Myometrial cell (primary cell): ENCODE measurements around the gene ZBTB49. TPM values are rescaled to one million over a fixed set of nuclear protein-coding genes. Genes with fewer than 3 reads are reported as not detected.

Experiments used
- total RNA-seq: library from RNA; depleted of rRNA; stranded (reverse); fragments of >200 nt; gene quantifications from 2 replicates; pipeline ENCODE4 v1.2.3, GENCODE V29; 2015

Gene ZBTB49, protein sequence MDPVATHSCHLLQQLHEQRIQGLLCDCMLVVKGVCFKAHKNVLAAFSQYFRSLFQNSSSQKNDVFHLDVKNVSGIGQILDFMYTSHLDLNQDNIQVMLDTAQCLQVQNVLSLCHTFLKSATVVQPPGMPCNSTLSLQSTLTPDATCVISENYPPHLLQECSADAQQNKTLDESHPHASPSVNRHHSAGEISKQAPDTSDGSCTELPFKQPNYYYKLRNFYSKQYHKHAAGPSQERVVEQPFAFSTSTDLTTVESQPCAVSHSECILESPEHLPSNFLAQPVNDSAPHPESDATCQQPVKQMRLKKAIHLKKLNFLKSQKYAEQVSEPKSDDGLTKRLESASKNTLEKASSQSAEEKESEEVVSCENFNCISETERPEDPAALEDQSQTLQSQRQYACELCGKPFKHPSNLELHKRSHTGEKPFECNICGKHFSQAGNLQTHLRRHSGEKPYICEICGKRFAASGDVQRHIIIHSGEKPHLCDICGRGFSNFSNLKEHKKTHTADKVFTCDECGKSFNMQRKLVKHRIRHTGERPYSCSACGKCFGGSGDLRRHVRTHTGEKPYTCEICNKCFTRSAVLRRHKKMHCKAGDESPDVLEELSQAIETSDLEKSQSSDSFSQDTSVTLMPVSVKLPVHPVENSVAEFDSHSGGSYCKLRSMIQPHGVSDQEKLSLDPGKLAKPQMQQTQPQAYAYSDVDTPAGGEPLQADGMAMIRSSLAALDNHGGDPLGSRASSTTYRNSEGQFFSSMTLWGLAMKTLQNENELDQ
- 0.86 and 3.0 TPM in 2 replicates for total RNA-seq

DNA sequence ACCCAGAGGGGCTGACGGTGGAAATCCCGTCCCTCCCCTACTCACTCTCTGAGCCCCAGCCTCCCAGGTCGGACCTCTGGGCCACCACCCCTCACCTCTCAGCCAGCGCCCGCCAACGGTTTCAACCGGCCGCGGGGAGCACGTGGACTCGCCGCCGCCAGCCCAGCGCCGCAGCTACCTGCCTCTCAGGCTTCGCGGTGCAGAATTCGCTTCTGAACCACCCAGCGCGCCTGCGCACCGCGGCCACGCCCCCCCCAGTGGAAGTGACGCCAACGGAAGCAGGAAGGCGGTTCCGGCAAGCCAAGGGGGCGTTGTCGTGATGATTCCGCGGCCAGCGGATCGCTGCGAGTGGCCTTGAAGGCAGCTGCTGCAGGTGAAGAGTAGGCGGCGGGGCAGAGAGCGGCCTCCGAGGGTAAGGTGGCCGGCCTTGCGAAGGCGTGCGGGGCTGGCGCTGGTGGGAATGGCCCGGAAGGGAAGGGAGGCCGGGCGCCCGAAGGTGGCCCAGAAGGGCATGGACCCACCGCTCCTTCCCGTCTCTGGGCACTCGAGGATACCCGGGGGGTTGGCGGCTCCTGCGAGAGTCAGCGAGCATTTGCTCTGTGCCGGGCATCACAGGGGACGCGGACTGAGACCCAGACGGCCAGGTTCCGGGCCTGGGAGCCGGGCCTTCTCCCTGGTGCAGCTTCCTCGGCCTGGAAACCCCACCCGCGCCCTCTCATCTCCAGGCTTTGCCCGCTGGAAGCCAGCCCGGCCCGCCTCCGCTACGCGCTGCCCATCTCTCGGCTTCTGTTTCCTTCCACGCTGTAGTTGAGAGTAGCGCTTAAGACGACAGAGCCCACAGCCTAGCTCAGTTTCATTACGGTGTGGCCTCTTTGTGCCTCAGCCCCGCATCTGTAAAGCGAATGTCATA is at the start of gene ZBTB49, which contains the start of gene LYAR:
Gene ZBTB49, plus strand, starts transcription at position 311 of the 910 bp plus-strand sequence. CDS start 9,695 bp downstream, outside the sequence.
Gene LYAR, minus strand, starts transcription at position 214 of the 910 bp plus-strand sequence. CDS start 6,412 bp downstream, outside the sequence.

DNA sequence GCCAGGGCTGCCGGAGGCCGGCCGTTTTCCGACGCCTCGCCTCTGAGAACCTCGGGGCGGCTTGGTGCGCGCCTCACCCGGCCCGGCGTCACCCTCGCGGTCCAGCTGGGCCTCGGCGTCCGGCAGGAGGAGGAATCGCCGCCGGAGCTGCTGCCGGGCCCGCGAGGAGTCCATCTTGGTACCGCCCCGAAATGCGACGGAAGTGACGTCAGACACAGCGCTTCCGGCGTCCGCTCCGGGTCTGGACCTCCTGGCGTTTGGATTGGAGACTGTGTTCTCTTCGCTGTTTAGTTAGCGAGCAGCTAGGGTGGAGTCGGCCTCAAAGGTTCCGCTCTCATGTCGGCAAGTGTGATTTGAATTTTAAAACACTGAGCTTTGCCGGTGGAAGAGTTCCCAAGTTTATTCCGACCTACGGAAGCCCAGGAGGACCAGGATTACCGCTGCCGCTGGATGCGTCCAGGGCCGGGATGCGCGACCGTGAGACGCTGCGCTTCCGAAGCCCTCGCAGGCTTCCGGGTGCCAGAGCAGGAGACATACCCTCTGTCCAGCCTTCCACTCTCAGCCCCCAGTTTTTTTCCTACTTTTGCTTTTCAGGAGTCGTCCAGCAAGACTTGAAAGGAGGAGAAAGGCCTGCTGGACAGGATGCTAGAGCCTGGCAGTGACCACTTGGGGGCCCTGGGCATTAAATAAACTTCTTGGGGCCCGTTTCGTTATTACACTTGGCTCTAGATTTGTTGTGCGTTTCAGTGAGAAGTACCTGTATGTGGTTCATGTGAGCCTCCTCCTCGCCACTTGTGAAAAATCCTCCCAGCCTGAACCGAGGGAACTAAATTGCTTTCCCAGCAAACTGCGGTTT is 41.8 kb upstream of the ZBTB49 start, which contains the start of gene TMEM128:
Gene TMEM128, minus strand, starts transcription at position 195 of the 856 bp plus-strand sequence. Its CDS starts 21 bp downstream, at position 174.

Other genes with a start within 250 kb of the ZBTB49 start
- not detected in 2 replicates for gene OTOP1, start 63.3 kb upstream of the ZBTB49 start, total RNA-seq
- gene TMEM128, start 42.0 kb upstream of the ZBTB49 start, total RNA-seq = 27.1 and 41.8 TPM in 2 replicates
- 10.1 and 19.5 TPM in 2 replicates for gene LYAR, start 97 bp upstream of the ZBTB49 start, total RNA-seq
- gene NSG1, start 96.9 kb downstream of the ZBTB49 start, total RNA-seq = 0.35 and 0.58 TPM in 2 replicates